ENCODE measurements around the gene FDPS. TPM values are rescaled to one million over a fixed set of nuclear protein-coding genes. Genes with fewer than 3 reads are reported as not detected.

FDPS gene
- total and polyA plus RNA-seq, 2 donors (not counting 3 experiments of a cell fraction or from before 2014, with no cell fraction given): 630 to 646 TPM

DNA sequence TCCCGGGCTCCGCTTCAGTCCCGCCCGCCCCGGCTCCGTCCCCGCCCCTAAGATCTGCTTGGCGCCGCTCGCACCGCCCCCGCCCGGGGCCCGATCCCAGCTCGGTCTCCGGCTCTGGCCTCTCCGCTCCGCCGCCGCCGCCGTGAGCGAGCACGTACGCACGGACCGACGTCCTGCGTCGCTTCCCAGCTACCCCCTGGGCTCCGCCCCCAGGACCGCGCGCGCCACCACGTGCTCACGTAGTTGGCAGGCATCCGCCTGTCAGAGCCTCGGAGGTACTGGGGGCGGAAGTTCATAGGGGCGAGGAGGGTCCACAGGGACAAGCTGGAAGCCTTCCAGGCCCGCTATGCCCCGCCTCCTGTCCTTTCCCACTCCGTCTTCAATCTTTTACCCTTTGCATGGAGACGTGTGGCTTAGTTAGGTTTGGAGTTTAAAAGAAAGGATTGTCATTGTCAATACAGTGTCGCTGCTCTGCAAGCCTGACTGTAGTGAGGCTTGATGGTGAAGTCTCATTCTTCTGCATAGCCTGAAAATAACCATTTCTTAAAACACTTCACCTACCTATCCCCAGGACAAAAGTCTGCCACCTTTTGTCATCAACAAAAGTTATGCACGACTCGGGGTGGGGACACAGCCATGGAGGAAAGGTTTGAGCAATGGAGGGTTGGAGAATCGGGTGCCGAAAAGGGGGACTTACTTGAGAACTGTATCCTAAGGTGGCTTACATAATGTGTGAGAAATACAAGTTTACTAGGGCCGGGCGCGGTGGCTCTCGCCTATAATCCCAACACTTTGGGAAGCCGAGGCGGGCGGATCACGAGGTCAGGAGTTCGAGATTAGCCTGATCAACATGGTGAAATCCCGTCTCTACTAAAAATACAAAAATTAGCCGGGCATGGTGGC lies 35.1 kb upstream of the FDPS start, which contains the start of gene CLK2:
Gene CLK2, minus strand, starts transcription at position 162 of the 903 bp plus-strand sequence. CDS start 2,527 bp downstream, outside the sequence.
- TF ChIP-seq GATA2 (IDR thresholded peaks at IDR 0.05; ENCODE audit: insufficient read depth, insufficient read length, low read depth, low read length) (no peak), MYC (IDR thresholded peaks at IDR 0.05; ENCODE audit: low read depth, low read length) (peak; percentile 22), FOS (IDR thresholded peaks at IDR 0.05; ENCODE audit: borderline replicate concordance, insufficient read depth, low read length) (no peak), POLR2AphosphoS5 (IDR thresholded peaks at IDR 0.05; ENCODE audit: insufficient read depth, low read depth, low read length) (peak; percentile 75), POLR2A (IDR thresholded peaks at IDR 0.05; ENCODE audit: low read depth, low read length) (peak; percentile 69)
- TF ChIP-seq, protein P1, sequence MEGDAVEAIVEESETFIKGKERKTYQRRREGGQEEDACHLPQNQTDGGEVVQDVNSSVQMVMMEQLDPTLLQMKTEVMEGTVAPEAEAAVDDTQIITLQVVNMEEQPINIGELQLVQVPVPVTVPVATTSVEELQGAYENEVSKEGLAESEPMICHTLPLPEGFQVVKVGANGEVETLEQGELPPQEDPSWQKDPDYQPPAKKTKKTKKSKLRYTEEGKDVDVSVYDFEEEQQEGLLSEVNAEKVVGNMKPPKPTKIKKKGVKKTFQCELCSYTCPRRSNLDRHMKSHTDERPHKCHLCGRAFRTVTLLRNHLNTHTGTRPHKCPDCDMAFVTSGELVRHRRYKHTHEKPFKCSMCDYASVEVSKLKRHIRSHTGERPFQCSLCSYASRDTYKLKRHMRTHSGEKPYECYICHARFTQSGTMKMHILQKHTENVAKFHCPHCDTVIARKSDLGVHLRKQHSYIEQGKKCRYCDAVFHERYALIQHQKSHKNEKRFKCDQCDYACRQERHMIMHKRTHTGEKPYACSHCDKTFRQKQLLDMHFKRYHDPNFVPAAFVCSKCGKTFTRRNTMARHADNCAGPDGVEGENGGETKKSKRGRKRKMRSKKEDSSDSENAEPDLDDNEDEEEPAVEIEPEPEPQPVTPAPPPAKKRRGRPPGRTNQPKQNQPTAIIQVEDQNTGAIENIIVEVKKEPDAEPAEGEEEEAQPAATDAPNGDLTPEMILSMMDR (IDR thresholded peaks at IDR 0.05; ENCODE audit: extremely low read depth in 1 of 2, insufficient read depth in 1 of 2, low read depth in 1 of 2, low read length in 2 of 2): no peak
- TF ChIP-seq, protein P2, sequence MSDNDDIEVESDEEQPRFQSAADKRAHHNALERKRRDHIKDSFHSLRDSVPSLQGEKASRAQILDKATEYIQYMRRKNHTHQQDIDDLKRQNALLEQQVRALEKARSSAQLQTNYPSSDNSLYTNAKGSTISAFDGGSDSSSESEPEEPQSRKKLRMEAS (IDR thresholded peaks at IDR 0.05; ENCODE audit: insufficient read depth, insufficient read length): peak; percentile 97
- dilution Hi-C loops (cut with MboI; ENCODE audit: extremely low pct_ligation_motif_present, low sequenced_read_pairs) (no loop called here), intact Hi-C loops (cut with micrococcal nuclease) (loop anchor here (1.0 to 2.0 kb wide), 4 partner anchors 11 to 50 kb away; partner anchors contain the start of genes ENTREP3 and SCAMP3)
- no peaks in the 10 kb centered on the region for H3K9me3 ChIP-seq (replicated peaks; ENCODE audit: control insufficient read depth, insufficient read depth, low read length)
- ChIA-PET POLR2A (interaction anchor here (0.6 to 1.7 kb wide), 6 partner anchors 11 to 49 kb away, joined by 3 to 12 read pairs (median 4); partner anchors contain the start of genes RUSC1 and SCAMP3), CTCF (interaction anchor here (0.8 to 2.5 kb wide), 11 partner anchors 10 to 375 kb away, joined by 3 to 19 read pairs (median 4); partner anchors contain the start of genes FDPS, RUSC1 and SCAMP3)
- H3K79me2 ChIP-seq (ENCODE audit: control insufficient read depth, insufficient read depth, low read length): peaks cover 26% of the 10 kb centered on the region
- peaks cover 0 to 2% of the 10 kb centered on the region in 2 experiments for H3K27me3 ChIP-seq (ENCODE audit: control insufficient read depth in 2 of 2, insufficient read depth in 2 of 2, low read length in 2 of 2)
- DNase-seq (ENCODE audit: low read depth, low spot score) (peak; percentile 96), FAIRE-seq (peak; percentile 99)
- H3K4me1 ChIP-seq (ENCODE audit: control insufficient read depth, extremely low read depth, insufficient read depth, low read length): peaks cover 20% of the 10 kb centered on the region
- no peaks in the 10 kb centered on the region for H4K20me1 ChIP-seq (replicated peaks; ENCODE audit: control insufficient read depth, extremely low read depth, insufficient read depth, low read length)
- peak within 1 kb of the TSS; percentile 11 for H3K27ac ChIP-seq (ENCODE audit: insufficient read depth, low read depth, low read length)
- H3K4me3 ChIP-seq (replicated peaks in 1 of 3; ENCODE audit: insufficient read depth in 1 of 3, low read depth in 1 of 3, low read length in 3 of 3): peak within 1 kb of the TSS; percentile 80 to 93 (median 86)
- no TSS peak for BruUV-seq (replicated peaks)
- H3K9me1 ChIP-seq (replicated peaks; ENCODE audit: control insufficient read depth, extremely low read depth, insufficient read depth, low read length): no peaks in the 10 kb centered on the region
- peaks cover 14 to 17% of the 10 kb centered on the region in 2 experiments for H3K36me3 ChIP-seq (ENCODE audit: control insufficient read depth in 2 of 2, extremely low read depth in 1 of 2, insufficient read depth in 2 of 2, low read length in 2 of 2)
- H3K4me2 ChIP-seq (ENCODE audit: insufficient read depth, low read length): peak within 1 kb of the TSS; percentile 63
- H2AFZ ChIP-seq (ENCODE audit: low read depth, low read length): peak within 1 kb of the TSS; percentile 37
- peak within 1 kb of the TSS; percentile 74 for H3K9ac ChIP-seq (replicated peaks; ENCODE audit: extremely low read depth, insufficient read depth, low read length)

All from endothelial cell of umbilical vein (primary cell).